Measurements from ENCODE around the gene PALMD. TPM values are rescaled to one million over a fixed set of nuclear protein-coding genes. Genes with fewer than 3 reads are reported as not detected.

Gene PALMD
- total RNA-seq, 1 experiment from 2014 or later, result 8.0 TPM

GRCh38 chr1:99672530-99673213 lies 26.8 kb downstream of the PALMD start:
- H3K4me1 ChIP-seq (ENCODE audit: insufficient read depth, low read length), result peaks cover 20% of the 10 kb centered on the region
- intact Hi-C loops (cut with micrococcal nuclease), result no loop called here
- no peaks in the 10 kb centered on the region for H3K9me3 ChIP-seq (ENCODE audit: low read length)
- ATAC-seq (no peak), DNase-seq (no peak)
- ChIA-PET POLR2A (ENCODE audit: unreplicated experiment) (no interaction called here), CTCF (no interaction called here)
- H3K4me2 ChIP-seq (ENCODE audit: low read length), result no peak overlapping the region
- no peaks in the 10 kb centered on the region for H3K79me2 ChIP-seq (ENCODE audit: low read length)
- no peaks in the 10 kb centered on the region for H3K36me3 ChIP-seq (ENCODE audit: low read depth, low read length)
- no TSS peak for BruUV-seq (replicated peaks)
- H4K20me1 ChIP-seq (ENCODE audit: low read length), result no peaks in the 10 kb centered on the region
- no peak overlapping the region for H3K4me3 ChIP-seq (ENCODE audit: low read length)
- H3K27ac ChIP-seq (ENCODE audit: low read length), result no peak overlapping the region
- no peaks in the 10 kb centered on the region for H3K9me2 ChIP-seq (replicated peaks; ENCODE audit: low read length)
- H3F3A ChIP-seq (ENCODE audit: low read length, unreplicated experiment), result no peaks in the 10 kb centered on the region
- no peaks in the 10 kb centered on the region for H3K27me3 ChIP-seq (ENCODE audit: low read length)
- H2AFZ ChIP-seq (ENCODE audit: low read length), result no peak overlapping the region
- TF ChIP-seq EZH2 (IDR thresholded peaks at IDR 0.05; ENCODE audit: low read length, unreplicated experiment), result no peak
- no peak for TF ChIP-seq EZH2phosphoT487 (IDR thresholded peaks at IDR 0.05; ENCODE audit: borderline replicate concordance, low read length)
- TF ChIP-seq, protein P1, sequence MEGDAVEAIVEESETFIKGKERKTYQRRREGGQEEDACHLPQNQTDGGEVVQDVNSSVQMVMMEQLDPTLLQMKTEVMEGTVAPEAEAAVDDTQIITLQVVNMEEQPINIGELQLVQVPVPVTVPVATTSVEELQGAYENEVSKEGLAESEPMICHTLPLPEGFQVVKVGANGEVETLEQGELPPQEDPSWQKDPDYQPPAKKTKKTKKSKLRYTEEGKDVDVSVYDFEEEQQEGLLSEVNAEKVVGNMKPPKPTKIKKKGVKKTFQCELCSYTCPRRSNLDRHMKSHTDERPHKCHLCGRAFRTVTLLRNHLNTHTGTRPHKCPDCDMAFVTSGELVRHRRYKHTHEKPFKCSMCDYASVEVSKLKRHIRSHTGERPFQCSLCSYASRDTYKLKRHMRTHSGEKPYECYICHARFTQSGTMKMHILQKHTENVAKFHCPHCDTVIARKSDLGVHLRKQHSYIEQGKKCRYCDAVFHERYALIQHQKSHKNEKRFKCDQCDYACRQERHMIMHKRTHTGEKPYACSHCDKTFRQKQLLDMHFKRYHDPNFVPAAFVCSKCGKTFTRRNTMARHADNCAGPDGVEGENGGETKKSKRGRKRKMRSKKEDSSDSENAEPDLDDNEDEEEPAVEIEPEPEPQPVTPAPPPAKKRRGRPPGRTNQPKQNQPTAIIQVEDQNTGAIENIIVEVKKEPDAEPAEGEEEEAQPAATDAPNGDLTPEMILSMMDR (conservative IDR thresholded peaks at IDR 0.05; ENCODE audit: low read depth, low read length), result no peak
- H3K9ac ChIP-seq (ENCODE audit: low read length), result no peak overlapping the region

DNA sequence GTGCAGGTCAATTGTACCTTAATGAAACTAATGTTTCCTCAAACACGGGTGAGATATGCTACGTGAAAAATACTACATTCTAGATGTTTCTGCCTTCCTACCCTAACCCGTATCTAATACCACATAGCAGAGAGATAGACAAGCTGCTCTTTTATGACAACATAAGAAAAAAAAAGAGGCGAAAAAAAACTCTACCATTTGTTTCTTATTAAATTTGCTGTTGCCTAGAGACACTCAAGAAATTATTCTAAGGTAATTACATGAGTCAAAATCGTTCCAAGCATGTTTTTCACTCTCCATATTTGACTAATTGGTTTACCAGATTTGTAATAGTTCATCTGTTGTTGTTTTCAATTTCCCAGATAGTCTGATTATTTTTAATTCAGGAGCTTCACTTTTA lies 27.4 kb downstream of the PALMD start:
- no peaks in the 10 kb centered on the region for H3F3A ChIP-seq (ENCODE audit: low read length, unreplicated experiment)
- no peaks in the 10 kb centered on the region for H3K36me3 ChIP-seq (ENCODE audit: low read depth, low read length)
- H3K4me3 ChIP-seq (ENCODE audit: low read length), result no peak overlapping the region
- H3K9ac ChIP-seq (ENCODE audit: low read length), result no peak overlapping the region
- ATAC-seq (no peak), DNase-seq (no peak)
- H4K20me1 ChIP-seq (ENCODE audit: low read length), result no peaks in the 10 kb centered on the region
- no peak overlapping the region for H3K27ac ChIP-seq (ENCODE audit: low read length)
- no peaks in the 10 kb centered on the region for H3K9me3 ChIP-seq (ENCODE audit: low read length)
- no peak overlapping the region for H3K4me2 ChIP-seq (ENCODE audit: low read length)
- no peaks in the 10 kb centered on the region for H3K79me2 ChIP-seq (ENCODE audit: low read length)
- BruUV-seq (replicated peaks), result no TSS peak
- no peak overlapping the region for H2AFZ ChIP-seq (ENCODE audit: low read length)
- no peak for TF ChIP-seq EZH2phosphoT487 (IDR thresholded peaks at IDR 0.05; ENCODE audit: borderline replicate concordance, low read length)
- TF ChIP-seq EZH2 (IDR thresholded peaks at IDR 0.05; ENCODE audit: low read length, unreplicated experiment), result no peak
- TF ChIP-seq, protein P1 (conservative IDR thresholded peaks at IDR 0.05; ENCODE audit: low read depth, low read length), result no peak
- peaks cover 20% of the 10 kb centered on the region for H3K4me1 ChIP-seq (ENCODE audit: insufficient read depth, low read length)
- POLR2A ChIA-PET (ENCODE audit: unreplicated experiment), result no interaction called here
- no peaks in the 10 kb centered on the region for H3K27me3 ChIP-seq (ENCODE audit: low read length)
- no peaks in the 10 kb centered on the region for H3K9me2 ChIP-seq (replicated peaks; ENCODE audit: low read length)
- CTCF ChIA-PET, result no interaction called here
- intact Hi-C loops (cut with micrococcal nuclease), result no loop called here

Measured in PC-3 (cell line).